Measurements from ENCODE around the gene SMYD3. TPM values are rescaled to one million over a fixed set of nuclear protein-coding genes. Genes with fewer than 3 reads are reported as not detected.

The SMYD3 gene
- total and polyA plus RNA-seq, 9 of the 15 experiments (the other 6 are each of a cell fraction or from before 2014, with no cell fraction given), result 128 to 440 (median 197) TPM

DNA sequence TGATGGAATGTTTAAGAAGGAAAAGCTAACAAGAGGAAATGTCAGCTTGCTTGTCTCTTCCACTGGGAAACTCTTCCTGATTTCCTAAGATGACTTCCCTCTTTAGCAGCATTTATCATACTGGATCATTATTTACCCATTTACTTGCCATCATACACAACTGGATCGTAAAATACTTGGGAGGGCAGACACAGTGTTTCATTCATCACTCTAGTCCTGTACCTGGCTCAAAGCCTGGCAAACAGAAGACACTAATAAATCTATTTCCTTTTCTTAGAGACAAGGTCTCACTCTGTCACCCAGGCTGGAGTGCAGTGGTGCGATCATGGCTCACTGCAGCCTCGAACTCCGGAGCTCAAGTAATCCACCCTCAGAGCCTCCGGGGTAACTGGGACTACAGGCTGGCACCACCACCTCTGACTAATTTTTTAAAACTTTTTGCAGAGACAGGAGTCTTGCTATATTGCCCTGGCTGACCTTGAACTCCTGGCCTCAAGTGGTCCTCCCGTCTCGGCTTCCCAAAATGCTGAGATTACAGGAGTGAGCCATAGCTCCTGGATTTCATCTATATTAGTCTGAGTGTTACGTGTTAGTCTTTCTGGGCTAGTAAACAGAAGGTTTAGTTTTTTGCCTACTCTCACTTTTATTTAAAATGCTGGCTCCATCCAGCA lies 574.6 kb downstream of the SMYD3 start (continued):
- no peak for TF ChIP-seq HDAC3 (IDR thresholded peaks at IDR 0.05; ENCODE audit: borderline replicate concordance, partially characterized antibody)
- no peak for TF ChIP-seq HNRNPLL (IDR thresholded peaks at IDR 0.05; ENCODE audit: low read depth, low read length, poor library complexity, severe bottlenecking)
- TF ChIP-seq PCBP2 (IDR thresholded peaks at IDR 0.05; ENCODE audit: low read depth, low read length, poor library complexity, severe bottlenecking), result no peak

DNA sequence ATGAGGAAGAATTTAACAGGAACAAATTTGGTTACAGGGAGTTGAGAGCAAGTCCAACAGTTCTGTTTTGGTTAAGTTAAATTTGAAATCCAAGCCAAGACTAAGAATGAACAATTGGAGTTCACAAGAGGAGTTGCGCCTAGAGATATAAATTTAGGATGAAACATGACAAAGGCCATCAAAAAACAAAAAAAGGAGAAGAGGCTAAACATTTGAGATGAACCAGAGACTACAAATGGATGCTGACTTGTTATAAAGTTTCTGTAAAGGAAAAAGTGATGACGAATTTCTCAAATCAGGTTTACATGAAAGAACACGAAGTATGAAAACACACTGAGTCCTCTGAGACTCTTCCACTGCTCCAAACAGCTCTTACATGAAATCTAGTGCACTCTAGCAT lies 575.6 kb downstream of the SMYD3 start:
- BruUV-seq (replicated peaks), result no TSS peak
- Histone ChIP-seq H3K4me1 (replicated peaks in 1 of 2; ENCODE audit: control insufficient read depth in 2 of 2, insufficient read depth in 2 of 2, low read length in 2 of 2) (no peaks in the 10 kb centered on the region), H3K36me3 (ENCODE audit: control insufficient read depth, insufficient read depth, low read length) (peaks cover 59% of the 10 kb centered on the region; the same call in 2 of the 3 replicates), H3K4me3 (no peak overlapping the region), H2AFZ (ENCODE audit: low read depth, low read length) (no peak overlapping the region), H3K27ac (ENCODE audit: extremely low read depth, low read depth, low read length) (no peak overlapping the region), H3K4me2 (ENCODE audit: insufficient read depth, low read length) (no peak overlapping the region), H3K9ac (ENCODE audit: insufficient read depth in 1 of 2, low read depth in 2 of 2, low read length in 2 of 2) (no peak overlapping the region), H3K79me2 (ENCODE audit: control insufficient read depth, insufficient read depth, low read length) (peaks cover 56% of the 10 kb centered on the region), H3K9me1 (ENCODE audit: control insufficient read depth, insufficient read depth, low read length) (no peaks in the 10 kb centered on the region), H3K9me3 (replicated peaks; ENCODE audit: control insufficient read depth, insufficient read depth, low read depth, low read length) (no peaks in the 10 kb centered on the region), H3K27me3 (ENCODE audit: control insufficient read depth in 2 of 2, insufficient read depth in 2 of 2, low read length in 2 of 2) (no peaks in the 10 kb centered on the region), H4K20me1 (replicated peaks; ENCODE audit: control insufficient read depth, insufficient read depth, low read length) (peaks cover 10% of the 10 kb centered on the region; the same call in 1 of the 2 replicates)
- TF ChIP-seq PTRF (tag; IDR thresholded peaks at IDR 0.05) (no peak), FOXJ3 (CRISPR knock-in tag; IDR thresholded peaks at IDR 0.05) (no peak), BCOR (IDR thresholded peaks at IDR 0.05) (no peak), MTA2 (IDR thresholded peaks at IDR 0.05; ENCODE audit: low read depth) (no peak), ZNF79 (CRISPR knock-in tag; IDR thresholded peaks at IDR 0.05; ENCODE audit: low read depth) (no peak), ARID1B (IDR thresholded peaks at IDR 0.05) (no peak), MEF2A (IDR thresholded peaks at IDR 0.05; ENCODE audit: control insufficient read depth, low read depth, low read length) (no peak), TAF7 (tag; IDR thresholded peaks at IDR 0.05) (no peak), SMAD1 (IDR thresholded peaks at IDR 0.05; ENCODE audit: low read depth, low read length, partially characterized antibody) (no peak), GABPB2 (CRISPR knock-in tag; conservative IDR thresholded peaks at IDR 0.05) (no peak)
- TF ChIP-seq, protein P1, sequence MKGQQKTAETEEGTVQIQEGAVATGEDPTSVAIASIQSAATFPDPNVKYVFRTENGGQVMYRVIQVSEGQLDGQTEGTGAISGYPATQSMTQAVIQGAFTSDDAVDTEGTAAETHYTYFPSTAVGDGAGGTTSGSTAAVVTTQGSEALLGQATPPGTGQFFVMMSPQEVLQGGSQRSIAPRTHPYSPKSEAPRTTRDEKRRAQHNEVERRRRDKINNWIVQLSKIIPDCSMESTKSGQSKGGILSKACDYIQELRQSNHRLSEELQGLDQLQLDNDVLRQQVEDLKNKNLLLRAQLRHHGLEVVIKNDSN (CRISPR knock-in tag; IDR thresholded peaks at IDR 0.05), result no peak
- TF ChIP-seq, protein P2, sequence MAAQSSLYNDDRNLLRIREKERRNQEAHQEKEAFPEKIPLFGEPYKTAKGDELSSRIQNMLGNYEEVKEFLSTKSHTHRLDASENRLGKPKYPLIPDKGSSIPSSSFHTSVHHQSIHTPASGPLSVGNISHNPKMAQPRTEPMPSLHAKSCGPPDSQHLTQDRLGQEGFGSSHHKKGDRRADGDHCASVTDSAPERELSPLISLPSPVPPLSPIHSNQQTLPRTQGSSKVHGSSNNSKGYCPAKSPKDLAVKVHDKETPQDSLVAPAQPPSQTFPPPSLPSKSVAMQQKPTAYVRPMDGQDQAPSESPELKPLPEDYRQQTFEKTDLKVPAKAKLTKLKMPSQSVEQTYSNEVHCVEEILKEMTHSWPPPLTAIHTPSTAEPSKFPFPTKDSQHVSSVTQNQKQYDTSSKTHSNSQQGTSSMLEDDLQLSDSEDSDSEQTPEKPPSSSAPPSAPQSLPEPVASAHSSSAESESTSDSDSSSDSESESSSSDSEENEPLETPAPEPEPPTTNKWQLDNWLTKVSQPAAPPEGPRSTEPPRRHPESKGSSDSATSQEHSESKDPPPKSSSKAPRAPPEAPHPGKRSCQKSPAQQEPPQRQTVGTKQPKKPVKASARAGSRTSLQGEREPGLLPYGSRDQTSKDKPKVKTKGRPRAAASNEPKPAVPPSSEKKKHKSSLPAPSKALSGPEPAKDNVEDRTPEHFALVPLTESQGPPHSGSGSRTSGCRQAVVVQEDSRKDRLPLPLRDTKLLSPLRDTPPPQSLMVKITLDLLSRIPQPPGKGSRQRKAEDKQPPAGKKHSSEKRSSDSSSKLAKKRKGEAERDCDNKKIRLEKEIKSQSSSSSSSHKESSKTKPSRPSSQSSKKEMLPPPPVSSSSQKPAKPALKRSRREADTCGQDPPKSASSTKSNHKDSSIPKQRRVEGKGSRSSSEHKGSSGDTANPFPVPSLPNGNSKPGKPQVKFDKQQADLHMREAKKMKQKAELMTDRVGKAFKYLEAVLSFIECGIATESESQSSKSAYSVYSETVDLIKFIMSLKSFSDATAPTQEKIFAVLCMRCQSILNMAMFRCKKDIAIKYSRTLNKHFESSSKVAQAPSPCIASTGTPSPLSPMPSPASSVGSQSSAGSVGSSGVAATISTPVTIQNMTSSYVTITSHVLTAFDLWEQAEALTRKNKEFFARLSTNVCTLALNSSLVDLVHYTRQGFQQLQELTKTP (IDR thresholded peaks at IDR 0.05; ENCODE audit: low read depth in 1 of 2, partially characterized antibody in 2 of 2), result no peak
- in situ Hi-C loops (cut with MboI) (no loop called here), intact Hi-C loops (cut with micrococcal nuclease) (no loop called here)
- CTCF ChIA-PET (ENCODE audit: low intra/inter-chr PET ratio), result no interaction called here
- no peak for ATAC-seq
- POLR2A ChIA-PET, result no interaction called here
- no peak for DNase-seq (ENCODE audit: extremely low read depth in 1 of 4, low spot score in 3 of 4)
- FAIRE-seq, result no peak
- WGBS (ENCODE audit: insufficient coverage, low coverage, missing lambda C conversion rate), result 86% methylated on average over 3 of the region's 3 CpGs

Data from K562 (cell line).